Middle frontal gyrus (tissue), 1 donor: ENCODE results near the gene NBEAL2.

Experiments used
- DNase-seq: peaks from one replicate; pipeline ENCODE4 v3.0.0-alpha.2; 2015; ENCODE audit warnings: low spot score; ENCODE audit errors: extremely low spot score

Gene NBEAL2, protein sequence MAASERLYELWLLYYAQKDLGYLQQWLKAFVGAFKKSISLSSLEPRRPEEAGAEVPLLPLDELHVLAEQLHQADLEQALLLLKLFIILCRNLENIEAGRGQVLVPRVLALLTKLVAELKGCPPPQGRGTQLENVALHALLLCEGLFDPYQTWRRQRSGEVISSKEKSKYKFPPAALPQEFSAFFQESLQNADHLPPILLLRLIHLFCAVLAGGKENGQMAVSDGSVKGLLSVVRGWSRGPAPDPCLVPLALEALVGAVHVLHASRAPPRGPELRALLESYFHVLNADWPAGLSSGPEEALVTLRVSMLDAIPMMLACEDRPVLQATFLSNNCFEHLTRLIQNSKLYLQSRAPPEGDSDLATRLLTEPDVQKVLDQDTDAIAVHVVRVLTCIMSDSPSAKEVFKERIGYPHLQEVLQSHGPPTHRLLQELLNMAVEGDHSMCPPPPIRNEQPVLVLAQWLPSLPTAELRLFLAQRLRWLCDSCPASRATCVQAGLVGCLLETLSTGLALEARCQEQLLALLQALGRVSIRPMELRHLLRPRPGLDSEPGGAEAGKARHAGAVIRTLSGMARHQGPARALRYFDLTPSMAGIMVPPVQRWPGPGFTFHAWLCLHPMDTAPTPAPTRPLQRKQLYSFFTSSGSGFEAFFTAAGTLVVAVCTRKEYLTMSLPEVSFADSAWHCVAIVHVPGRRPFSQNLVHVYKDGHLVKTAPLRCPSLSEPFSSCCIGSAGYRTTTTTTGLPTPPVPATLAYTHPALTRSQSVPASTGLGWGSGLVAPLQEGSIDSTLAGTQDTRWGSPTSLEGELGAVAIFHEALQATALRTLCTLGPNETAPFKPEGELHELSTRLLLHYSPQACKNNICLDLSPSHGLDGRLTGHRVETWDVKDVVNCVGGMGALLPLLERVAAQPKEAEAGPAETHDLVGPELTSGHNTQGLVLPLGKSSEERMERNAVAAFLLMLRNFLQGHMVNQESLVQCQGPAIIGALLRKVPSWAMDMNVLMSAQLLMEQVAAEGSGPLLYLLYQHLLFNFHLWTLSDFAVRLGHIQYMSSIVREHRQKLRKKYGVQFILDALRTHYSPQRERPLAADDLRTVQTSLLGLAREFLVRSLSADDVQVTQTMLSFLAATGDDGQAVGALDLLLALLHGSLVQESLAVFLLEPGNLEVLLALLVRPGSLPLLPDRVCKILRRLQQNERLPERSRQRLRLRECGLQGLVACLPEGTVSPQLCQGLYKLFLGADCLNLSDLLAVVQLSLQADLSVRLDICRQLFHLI (N-terminal part only)

DNA sequence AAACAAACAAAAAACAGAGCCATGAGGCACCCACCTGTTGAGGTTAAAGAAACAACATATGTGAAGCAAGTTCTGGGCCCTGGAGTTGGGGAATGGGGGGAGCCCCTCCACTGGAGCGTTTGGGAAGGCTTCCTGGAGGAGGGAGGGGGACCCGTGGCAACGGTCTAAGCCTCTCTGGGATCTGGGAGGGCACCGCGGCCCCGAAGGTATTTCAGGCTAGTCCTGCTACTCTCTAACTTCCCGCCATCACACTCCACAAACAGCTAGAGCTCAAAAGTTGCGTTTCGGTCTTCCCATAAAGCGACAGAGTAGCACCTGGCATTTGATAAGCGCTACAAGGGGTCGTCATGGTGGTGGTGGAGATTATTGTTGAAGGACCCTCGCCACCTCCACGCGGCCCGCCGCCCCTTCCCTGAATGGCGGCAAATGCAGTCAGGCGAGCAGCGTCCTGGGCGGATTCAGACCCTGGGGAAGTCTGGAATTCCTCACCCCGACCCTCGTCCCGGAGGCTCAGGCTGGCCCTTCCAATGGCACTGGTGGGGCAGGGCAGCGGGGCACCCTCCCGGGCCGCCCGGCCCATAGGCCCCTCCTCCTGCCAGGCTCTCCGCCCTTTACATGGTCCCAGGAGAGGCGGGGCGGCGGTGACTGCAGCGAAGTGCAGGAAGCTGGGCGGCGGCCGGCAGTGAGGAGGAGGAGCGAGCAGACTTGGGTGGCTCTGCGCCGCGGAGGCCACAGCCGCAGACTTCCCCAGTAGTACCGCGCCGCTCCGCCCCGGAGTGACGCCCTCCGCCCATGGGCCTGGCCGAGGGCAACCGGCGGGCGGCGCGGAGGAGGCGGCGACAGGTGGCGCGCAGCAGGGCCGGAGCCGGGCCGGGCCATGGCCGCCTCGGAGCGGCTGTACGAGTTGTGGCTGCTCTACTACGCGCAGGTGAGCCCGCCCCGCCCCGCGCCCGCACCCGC lies at the start of gene NBEAL2:
TSS of gene NBEAL2 (plus strand) at position 682 of the 960 bp plus-strand sequence. CDS start at position 878, 196 bp downstream.
- peak; percentile 37 for DNase-seq

- DNase-seq: no peak
These were observed 49.1 kb upstream of the NBEAL2 start for GRCh38 chr3:46930166-46930944.

- DNase-seq: no peak
These were observed 48.5 kb upstream of the NBEAL2 start for GRCh38 chr3:46930945-46931403.

- DNase-seq: no peak
These were observed 47.7 kb upstream of the NBEAL2 start for GRCh38 chr3:46931631-46932331.

DNA sequence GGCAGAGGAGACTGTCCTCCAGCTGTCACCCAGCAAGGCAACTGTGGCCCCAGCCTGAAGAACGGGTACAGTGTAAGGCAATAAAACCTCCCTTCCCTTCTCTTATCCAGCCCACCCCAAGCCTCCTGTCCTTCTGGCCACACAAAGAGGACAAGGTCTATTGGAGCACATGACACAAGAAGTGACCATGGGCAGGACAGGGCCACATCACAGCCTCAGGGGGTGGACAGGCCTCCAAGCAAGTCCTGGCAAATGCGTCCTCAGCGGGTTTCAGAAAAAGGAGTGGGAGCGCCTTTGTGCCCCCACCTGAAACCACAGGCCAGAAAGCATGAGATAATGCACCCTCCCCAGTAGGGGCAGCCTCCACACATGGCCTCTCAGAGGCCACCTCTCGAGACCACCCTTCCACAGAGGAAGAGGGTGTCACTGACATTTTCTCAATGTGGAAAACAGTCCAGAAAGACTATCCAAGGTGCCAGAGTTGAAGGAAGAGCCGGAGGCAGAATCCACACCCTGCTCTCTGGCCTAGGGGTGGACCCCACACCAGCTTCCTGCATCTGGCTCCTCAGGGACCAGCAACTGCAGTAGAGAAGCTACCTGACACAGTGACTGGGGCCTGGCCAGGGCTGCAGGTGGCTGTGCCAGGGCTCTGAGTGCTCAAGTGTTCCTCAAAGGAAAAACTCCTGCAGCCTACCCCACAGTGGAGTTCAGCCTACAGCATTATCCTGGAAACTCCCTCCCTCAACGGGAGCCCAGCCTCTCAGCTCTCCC lies 46.8 kb upstream of the NBEAL2 start:
- DNase-seq: no peak

DNA sequence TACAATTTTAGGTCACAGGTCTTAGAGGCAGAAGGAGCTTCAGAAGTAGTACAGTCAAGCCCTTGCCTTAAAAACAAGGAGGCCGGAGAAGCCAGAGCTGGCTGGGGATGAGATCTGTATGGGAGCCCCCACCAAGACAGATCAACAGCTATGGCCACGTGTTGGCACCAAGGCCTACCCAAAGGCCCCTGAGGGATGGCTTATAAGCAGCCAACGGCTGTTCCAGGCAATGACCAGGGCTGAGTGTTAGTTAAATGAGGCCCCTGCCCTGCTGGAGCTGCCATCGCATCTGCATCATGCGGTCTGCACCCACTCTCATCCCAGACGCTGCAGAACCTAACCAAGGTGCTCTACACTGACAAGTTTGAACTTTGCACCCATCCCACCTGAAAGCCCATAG lies 46.2 kb upstream of the NBEAL2 start:
- no peak for DNase-seq

- DNase-seq: no peak
These were observed 45.4 kb upstream of the NBEAL2 start for GRCh38 chr3:46934072-46934471.

GRCh38 chr3:46934498-46935167 lies 44.8 kb upstream of the NBEAL2 start:
- DNase-seq: no peak

GRCh38 chr3:46935168-46935858 lies 44.2 kb upstream of the NBEAL2 start:
- DNase-seq: no peak

DNA sequence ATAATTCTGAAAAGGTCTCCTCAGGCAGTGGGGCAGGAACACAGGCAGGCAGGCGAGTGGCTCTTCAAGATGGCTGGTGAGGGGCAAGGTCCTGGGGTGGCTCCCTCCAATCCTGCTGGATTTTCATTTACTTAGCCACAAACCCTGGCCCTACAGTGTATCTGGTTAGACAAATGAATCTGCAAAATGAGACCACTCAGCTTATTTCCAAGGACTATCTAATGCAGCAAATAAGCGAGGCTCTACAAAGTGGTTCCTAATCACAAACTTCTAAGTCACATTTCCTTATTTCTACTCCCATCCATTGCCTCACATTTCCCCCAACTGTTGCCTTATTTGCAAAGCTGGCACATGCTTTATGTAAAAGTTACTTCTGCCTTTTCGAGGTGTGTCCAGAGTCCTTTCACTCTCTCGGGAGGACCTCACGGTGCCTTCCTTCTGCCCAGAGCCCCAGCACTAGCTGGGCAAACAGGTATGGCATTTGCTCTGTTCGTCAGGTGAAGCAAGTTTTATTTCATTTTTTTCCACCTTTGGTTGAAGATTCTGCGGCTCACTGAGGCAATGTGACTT lies 43.4 kb upstream of the NBEAL2 start:
- DNase-seq: no peak

DNA sequence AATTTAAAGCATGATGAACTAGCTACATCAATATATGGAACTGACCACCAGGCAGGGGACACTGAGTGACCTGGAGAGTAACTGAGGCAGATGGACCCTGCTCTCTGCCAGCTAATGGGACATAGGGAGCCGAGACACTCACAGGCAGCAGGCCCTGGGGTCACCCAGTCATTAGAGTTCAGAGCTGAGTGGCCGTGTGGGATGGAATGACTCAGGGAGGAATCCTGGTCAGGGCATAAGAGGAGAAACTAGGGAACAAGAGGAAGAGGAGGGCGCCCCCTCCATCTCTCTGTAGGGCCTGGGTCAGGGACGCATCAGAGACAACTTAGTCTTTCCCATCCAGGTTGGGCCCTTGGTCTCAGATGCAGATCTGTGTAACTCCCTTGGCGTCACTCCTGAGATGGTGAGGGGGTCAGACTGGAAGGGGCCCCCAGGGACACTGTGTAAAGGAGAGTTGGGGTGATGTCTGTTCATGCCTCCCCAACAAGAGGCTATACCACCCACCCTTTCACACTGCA lies 42.7 kb upstream of the NBEAL2 start:
- no peak for DNase-seq

DNA sequence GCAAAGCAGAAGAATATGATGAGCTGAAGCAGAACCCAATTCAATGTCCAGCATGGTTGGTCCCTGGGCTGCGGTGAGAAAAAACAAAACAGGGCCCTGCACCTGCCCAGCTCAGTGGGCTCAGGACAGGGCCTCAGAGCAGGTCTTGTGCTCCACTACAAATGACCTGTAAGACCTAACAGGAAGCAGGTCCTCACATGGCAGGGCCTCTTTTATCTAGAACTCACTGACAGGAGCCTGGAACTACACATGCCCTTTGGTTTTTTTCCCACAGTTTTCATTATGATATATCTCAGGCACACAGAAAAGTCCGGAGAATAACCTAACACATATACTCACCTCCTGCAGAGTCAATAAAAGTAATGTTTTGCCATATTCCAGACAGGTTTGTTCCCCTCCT lies 41.3 kb upstream of the NBEAL2 start:
- no peak for DNase-seq

GRCh38 chr3:46939578-46940445 lies 39.7 kb upstream of the NBEAL2 start:
- no peak for DNase-seq

DNA sequence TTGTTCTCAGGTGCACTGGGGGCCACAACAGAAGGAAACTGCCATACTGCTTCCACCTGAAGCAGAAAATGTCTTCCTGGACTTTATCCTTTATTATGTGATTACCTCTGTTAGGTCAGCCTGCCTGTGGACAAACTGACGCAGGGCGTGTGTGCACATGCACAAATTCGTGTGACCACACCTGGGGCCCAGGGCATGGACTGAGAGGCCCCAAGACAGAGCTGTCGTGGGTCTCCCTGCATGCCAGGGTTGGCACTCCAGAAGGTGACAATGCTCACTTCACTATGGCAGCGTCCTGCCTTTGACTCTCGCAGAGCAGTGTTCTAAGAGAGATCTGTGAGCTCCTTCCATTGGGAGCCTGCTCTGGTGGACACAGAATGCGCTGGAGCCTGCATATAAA lies 37.4 kb upstream of the NBEAL2 start:
- no peak for DNase-seq

- DNase-seq: no peak
These were observed 36.8 kb upstream of the NBEAL2 start for GRCh38 chr3:46942481-46943236.
